Heart left ventricle (tissue), 13 donors: ENCODE measurements around the gene FAM149B1.

Experiments used
- POLR2A ChIP-seq, 2 donors: fragments of 450-650 bp; IDR thresholded peaks; one replicate each; pipeline ENCODE4 v1.6.1; 2017; ENCODE audit warnings: antibody characterized with exemption in 2 of 2, mild to moderate bottlenecking in 2 of 2, moderate library complexity in 2 of 2
- TF ChIP-seq, protein P1 (sequence below), 12 donors: fragments of 200-600 bp; sonication (generic) in 4 of 12; IDR thresholded peaks; one replicate each; pipeline versions ENCODE4 v1.5.0 to v1.8.0; 2018 to 2022; ENCODE audit warnings: antibody characterized with exemption in 12 of 12, mild to moderate bottlenecking in 5 of 12
- donor health status: ischemic (EF 13 %, LVEDD 7.1; RV severe dilation, severe dysfunction).
- donor health status: DM: no; HTN: yes; CAD: no.
- donor health status: DM: no; HTN: no; CAD: no.
- donor health status: ischemic (EF 25% LVEDD 6.9; RV normal size, moderate dysfunction).
- donor health status: ischemic (EF 25% LVEDD 5.7; RV mildly dilated, moderate dysfunction).
- donor health status: ischemic (EF 35%, LVEDD 5.7; RV mildly dilated, moderate dysfunction).
- donor health status: nonischemic (EF 11% LVEDD 7.7; RV severe dilation, severe dysfunction).
- donor health status: DM: yes; HTN: yes; CAD: no.
- donor health status: PGD.
- donor health status: ischemic (EF 29% LVEDD 5.4; RV normal size, mild dysfunction).
- donor health status: nonischemic (EF 23%, LVEDD 6.1; RV moderate dilation, normal function).

DNA sequence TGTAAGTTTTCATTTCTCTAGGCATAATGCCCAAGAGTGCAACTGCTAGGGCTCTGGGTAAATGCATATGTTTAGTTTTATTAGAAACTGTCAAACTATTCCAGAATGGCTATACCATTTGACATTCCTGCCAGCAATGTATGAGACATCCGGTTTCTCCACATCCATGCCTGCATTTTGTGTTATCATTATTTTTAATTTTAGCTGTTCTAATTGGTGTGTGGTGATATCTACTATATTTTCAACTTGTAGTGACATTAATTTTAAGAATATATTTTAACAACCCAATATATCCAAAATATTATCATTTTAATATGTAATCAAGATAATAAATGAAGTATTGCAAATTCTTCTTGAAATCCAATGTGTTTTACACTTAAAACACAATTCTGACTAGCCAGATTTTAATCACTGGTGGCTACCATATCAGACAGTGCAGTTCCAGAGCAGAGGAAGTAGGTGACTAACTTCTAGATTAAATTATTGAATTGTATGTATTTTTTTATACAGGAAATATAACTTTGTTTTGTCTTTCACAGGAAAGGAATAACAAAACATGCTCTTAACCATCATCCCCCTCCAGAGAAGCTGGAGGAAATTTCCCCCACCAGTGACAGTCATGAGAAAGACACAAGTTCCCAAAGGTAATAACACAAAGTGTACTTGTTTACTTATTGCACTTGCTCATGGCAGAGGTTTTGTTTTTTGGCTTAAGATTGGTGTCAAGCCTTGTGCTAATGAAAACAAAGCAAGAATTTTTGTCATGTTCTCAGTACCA is 6.4 kb downstream of the FAM149B1 start:
- no peak for TF ChIP-seq POLR2A (IDR thresholded peaks at IDR 0.05)
- TF ChIP-seq, protein P1, sequence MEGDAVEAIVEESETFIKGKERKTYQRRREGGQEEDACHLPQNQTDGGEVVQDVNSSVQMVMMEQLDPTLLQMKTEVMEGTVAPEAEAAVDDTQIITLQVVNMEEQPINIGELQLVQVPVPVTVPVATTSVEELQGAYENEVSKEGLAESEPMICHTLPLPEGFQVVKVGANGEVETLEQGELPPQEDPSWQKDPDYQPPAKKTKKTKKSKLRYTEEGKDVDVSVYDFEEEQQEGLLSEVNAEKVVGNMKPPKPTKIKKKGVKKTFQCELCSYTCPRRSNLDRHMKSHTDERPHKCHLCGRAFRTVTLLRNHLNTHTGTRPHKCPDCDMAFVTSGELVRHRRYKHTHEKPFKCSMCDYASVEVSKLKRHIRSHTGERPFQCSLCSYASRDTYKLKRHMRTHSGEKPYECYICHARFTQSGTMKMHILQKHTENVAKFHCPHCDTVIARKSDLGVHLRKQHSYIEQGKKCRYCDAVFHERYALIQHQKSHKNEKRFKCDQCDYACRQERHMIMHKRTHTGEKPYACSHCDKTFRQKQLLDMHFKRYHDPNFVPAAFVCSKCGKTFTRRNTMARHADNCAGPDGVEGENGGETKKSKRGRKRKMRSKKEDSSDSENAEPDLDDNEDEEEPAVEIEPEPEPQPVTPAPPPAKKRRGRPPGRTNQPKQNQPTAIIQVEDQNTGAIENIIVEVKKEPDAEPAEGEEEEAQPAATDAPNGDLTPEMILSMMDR (IDR thresholded peaks at IDR 0.05): no peak
